GM19468 (cell line): ENCODE results near the gene MGST2.

ENCODE experiments used
- ATAC-seq: cut with Tn5 transposase; IDR thresholded peaks from one replicate; pipeline ENCODE4 v1.9.1; 2021; ENCODE audit warnings: mild to moderate bottlenecking, moderate library complexity, moderate number of reproducible peaks; ENCODE audit not compliant: unreplicated experiment; ENCODE audit errors: extremely low read depth

MGST2 gene

GRCh38 chr4:139642364-139642763 is 23.3 kb upstream of the MGST2 start:
- ATAC-seq, result no peak

DNA sequence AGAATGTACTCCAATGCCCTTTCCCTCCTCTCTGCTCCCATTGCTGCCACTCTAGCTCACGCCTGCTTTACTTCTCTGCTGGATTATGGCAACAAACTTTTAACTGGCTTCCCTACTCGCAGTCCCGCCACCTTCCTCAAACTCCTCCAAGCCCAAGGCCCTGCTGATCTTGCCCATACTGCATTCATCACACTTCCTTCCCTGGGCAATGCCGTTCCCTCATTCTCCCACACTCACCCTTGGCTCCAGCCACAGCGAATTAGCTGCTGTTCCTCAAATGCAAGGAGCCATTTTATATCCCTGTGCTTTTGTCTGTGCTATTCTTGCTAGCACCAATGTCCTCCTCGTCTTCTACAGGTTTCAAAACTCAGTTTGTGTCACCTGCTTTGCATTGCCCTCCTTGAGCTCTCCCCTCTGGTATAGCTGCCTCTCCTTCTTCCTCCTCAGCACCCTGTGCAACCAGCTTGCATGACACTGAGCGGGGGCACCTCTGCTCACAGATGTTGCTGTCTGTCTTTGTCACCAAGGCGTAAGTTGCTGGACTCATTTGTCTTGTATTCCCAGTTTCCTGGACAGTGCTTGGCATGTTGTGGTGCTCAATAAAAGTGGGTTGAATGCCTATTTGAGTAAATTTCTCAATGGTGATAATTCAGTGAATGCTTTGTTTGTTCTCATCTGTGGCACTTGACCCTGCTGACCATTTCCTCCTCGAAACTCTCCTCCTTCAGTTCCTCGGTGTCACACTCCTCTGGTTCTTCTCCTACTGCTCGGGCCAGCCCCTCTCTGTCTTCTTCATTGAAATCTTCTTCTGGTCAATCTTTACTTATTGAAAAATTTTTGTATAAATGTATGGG is 22.4 kb upstream of the MGST2 start:
- no peak for ATAC-seq

DNA sequence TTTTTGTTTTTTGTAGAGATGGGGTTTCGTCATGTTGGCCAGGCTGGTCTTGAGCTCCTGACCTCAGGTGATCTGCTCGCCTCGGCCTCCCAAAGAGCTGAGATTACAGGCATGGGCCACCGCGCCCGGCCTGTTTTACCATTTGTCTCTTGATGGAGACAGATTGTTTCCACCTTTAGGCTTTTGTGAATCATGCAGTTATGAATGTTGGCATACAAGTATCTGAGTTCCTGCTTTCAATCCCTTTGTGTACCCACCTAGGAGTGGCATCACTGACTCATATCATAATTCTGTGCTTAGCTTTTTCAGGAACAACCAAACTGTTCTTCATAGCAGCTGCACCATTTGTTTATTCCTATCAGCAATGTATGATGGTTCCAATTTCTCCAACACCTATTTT is 20.2 kb upstream of the MGST2 start:
- no peak for ATAC-seq

DNA sequence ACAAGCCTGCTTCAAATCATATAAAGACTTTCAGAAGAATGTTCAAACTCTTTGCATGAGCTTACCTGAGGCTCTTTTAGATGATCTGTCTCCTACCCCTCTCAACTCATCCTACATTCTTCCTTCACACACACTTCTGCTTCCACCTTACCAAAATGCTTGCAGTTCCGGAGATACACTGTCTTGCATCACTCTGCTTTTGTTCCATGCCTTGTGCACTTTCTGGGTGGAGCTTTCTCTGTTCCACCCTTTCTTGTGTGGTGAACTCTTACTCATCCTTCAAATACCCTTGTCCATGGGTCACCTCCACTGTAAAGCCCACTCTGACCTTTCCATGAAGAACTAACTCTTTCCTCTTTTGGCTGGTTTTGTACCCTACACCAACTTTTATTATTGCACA is 18.4 kb upstream of the MGST2 start:
- ATAC-seq, result no peak

DNA sequence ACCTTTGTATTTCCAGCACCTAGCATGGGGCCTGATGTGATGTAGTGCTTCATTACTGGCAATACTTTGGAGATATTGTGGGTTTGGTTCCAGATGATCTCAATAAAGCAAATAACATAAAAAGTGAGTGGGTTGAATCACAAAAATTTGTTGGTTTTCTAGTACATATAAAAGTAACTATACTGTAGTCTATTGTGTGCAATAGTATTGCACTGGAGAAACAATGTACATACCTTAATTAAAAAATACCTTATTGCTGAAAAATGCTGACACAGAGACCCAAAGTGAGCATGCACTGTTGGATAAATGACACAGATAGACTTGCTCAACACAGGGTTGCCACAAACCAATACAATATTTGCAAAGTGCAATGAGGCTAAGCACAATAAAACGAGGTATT is 17.7 kb upstream of the MGST2 start:
- no peak for ATAC-seq

- peak; percentile 64 for ATAC-seq
Observed at GRCh38 chr4:139651282-139652194, 14.1 kb upstream of the MGST2 start.

DNA sequence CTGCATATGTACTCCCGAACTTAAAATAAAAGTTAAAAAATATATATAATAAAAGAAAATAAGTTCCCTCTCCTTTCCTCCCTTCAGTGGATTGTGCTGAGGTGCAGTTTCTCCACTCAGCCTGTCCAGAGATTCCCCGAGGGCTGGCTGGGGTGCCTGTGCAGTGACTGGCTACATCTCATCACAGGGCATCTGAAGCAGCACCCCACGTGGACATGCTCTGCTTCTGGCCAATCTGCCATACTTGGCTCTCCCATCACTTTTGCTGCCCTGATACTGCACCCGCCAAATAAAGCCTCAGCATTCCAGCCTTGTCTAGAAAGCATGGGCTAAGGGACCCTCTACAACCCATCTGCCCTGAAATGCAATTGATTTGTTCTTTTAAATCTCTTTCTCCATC is 11.1 kb upstream of the MGST2 start:
- ATAC-seq, result no peak

- peak; percentile 52 for ATAC-seq
Observed at GRCh38 chr4:139655116-139655515, 10.5 kb upstream of the MGST2 start.

- ATAC-seq, result peak; percentile 51
Observed at GRCh38 chr4:139656614-139657486, 8.8 kb upstream of the MGST2 start.

GRCh38 chr4:139658185-139658584 is 7.4 kb upstream of the MGST2 start:
- ATAC-seq, result no peak

DNA sequence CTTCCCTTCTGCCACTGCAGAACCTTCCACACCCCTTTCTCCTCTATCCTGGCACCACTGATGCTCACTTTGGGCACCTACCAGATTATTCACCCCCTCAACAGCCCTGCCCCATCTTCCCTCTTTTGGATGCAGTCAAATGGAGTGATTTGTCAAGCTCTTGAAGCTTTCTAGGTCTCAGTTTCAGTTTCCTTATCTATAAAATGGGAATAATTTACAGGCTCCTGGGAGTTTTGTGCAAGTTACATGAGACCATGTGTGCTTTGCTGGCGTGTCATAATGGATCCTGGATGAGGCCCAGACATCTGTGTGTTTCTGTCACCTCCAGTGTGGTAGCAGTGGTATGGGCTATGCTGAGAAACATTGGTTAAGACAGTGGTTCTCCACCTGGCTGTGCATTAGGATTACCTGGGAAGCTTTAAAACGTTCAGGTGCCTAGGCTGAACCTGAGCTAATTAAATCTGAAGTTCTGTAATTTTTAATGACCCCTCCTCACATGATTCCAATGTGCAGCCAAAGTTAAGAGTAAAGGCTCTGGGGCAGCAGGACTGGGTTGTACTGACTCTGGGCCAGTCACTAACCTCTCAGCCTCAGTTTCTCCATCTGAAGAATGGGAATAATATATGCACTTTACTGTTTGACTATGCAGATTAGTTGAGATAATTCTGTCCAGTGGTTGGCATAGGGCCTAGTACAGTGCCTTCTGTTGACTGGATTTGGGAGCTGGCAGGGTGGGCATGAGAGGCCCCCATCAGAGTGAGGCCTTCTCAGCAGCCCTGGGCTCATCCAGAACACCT is 6.8 kb upstream of the MGST2 start:
- ATAC-seq, result no peak

DNA sequence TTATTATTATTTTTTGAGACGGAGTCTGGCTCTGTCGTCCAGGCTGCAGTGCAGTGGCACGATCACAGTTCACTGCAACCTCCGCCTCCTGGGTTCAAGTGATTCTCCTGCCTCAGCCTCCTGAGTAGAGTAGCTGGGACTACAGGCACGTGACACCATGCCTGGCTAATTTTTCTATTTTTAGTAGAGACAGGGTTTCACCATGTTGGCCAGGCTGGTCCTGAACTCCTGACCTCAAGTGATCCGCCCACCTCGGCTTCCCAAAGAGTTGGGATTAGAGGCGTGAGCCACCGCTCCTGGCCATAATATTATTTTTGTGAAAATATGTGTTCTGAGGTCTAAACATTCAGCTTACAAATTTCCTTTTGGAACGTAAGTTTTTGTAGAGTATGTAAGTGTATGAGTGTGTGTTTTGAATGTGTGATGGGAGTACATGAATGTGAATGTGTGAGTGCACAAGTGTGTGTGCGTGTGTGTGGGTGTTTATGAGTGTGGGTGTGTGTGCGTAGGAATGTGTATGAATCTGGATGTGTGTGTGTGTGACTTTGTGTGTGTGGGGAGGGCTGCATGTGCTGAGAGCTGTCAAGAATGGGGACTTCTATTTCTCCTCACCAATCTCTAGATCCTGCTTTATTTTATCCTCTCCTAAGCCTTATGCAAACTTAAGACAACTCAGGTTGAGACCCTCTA is 5.7 kb upstream of the MGST2 start:
- ATAC-seq, result no peak

DNA sequence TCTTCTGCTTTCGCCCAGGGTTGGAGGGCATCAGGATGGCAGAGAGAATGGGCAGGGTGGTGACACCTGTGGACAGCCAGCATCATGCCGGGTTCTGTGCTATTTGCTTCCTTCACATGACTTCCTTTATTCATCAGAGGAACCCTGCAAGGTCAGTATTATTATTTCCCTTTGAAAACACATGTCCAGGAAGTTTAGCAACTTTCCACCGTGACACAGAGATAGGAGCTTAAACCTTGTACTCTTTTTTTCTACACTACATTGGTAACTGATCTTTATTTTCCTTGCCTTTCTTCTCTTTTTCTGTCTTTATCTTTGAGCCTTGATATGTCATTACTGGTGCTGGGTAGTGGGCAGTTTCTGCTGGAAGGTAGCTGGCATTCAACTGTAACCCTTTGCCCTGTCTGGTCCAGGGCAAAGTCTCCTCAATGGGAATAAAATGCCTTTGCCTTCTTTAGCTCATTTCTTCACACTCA is 5.0 kb upstream of the MGST2 start:
- ATAC-seq, result no peak

GRCh38 chr4:139663561-139664138 is 2.0 kb upstream of the MGST2 start:
- ATAC-seq, result no peak

- no peak for ATAC-seq
Observed at GRCh38 chr4:139664442-139664841, 1.2 kb upstream of the MGST2 start.

GRCh38 chr4:139665079-139665689 is 435 bp upstream of the MGST2 start:
- no peak for ATAC-seq

GRCh38 chr4:139666735-139667281 is 1.2 kb downstream of the MGST2 start:
- ATAC-seq, result no peak

- no peak for ATAC-seq
Observed at GRCh38 chr4:139668036-139668435, 2.4 kb downstream of the MGST2 start.
